ENCODE results near the gene PPP3R1.

PPP3R1 gene

GRCh38 chr2:68238955-68239822 is 13.1 kb downstream of the PPP3R1 start:
- no peak for DNase-seq (ENCODE audit: low read depth)
- no peak for TF ChIP-seq CTCF (IDR thresholded peaks at IDR 0.05; ENCODE audit: control insufficient read depth, insufficient read depth, low read depth, low read length, missing control alignments)
- no peak overlapping the region for H3K4me3 ChIP-seq (ENCODE audit: control insufficient read depth, low read depth, low read length)

- no peak overlapping the region for H3K4me3 ChIP-seq (ENCODE audit: control insufficient read depth, low read depth, low read length)
- DNase-seq (ENCODE audit: low read depth) = no peak
- TF ChIP-seq CTCF (IDR thresholded peaks at IDR 0.05; ENCODE audit: control insufficient read depth, insufficient read depth, low read depth, low read length, missing control alignments) = no peak
These were observed 14.3 kb downstream of the PPP3R1 start for GRCh38 chr2:68237976-68238580.

- no peak overlapping the region for H3K4me3 ChIP-seq (ENCODE audit: control insufficient read depth, low read depth, low read length)
- no peak for DNase-seq (ENCODE audit: low read depth)
- no peak for TF ChIP-seq CTCF (IDR thresholded peaks at IDR 0.05; ENCODE audit: control insufficient read depth, insufficient read depth, low read depth, low read length, missing control alignments)
These were observed 14.9 kb downstream of the PPP3R1 start for GRCh38 chr2:68237404-68237803.

- TF ChIP-seq CTCF (IDR thresholded peaks at IDR 0.05; ENCODE audit: control insufficient read depth, insufficient read depth, low read depth, low read length, missing control alignments) = no peak
- DNase-seq (ENCODE audit: low read depth) = no peak
- no peak overlapping the region for H3K4me3 ChIP-seq (ENCODE audit: control insufficient read depth, low read depth, low read length)
These were observed 15.5 kb downstream of the PPP3R1 start for GRCh38 chr2:68236876-68237275.

- TF ChIP-seq CTCF (IDR thresholded peaks at IDR 0.05; ENCODE audit: control insufficient read depth, insufficient read depth, low read depth, low read length, missing control alignments) = no peak
- no peak overlapping the region for H3K4me3 ChIP-seq (ENCODE audit: control insufficient read depth, low read depth, low read length)
- DNase-seq (ENCODE audit: low read depth) = no peak
These were observed 16.1 kb downstream of the PPP3R1 start for GRCh38 chr2:68236103-68236734.

GRCh38 chr2:68235090-68235489 is 17.2 kb downstream of the PPP3R1 start:
- no peak for TF ChIP-seq CTCF (IDR thresholded peaks at IDR 0.05; ENCODE audit: control insufficient read depth, insufficient read depth, low read depth, low read length, missing control alignments)
- no peak overlapping the region for H3K4me3 ChIP-seq (ENCODE audit: control insufficient read depth, low read depth, low read length)
- DNase-seq (ENCODE audit: low read depth) = no peak
